NCI-H748 treated with DMSO at 0.1 percent for 48 hours (cell line): ENCODE results near the gene RBMX2.
A peak's percentile ranks its signal among the peaks of the same experiment; 100 is the strongest.
"Not testable (repeated sequence)": the region's sequence is repeated elsewhere in the genome, so short reads cannot be mapped to it uniquely, and the experiment has no call there.

ENCODE experiments used
- DNase-seq: peaks from one replicate; lab custom pipeline; 2025; lab: John Stamatoyannopoulos, UW

RBMX2 gene, protein sequence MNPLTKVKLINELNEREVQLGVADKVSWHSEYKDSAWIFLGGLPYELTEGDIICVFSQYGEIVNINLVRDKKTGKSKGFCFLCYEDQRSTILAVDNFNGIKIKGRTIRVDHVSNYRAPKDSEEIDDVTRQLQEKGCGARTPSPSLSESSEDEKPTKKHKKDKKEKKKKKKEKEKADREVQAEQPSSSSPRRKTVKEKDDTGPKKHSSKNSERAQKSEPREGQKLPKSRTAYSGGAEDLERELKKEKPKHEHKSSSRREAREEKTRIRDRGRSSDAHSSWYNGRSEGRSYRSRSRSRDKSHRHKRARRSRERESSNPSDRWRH

DNA sequence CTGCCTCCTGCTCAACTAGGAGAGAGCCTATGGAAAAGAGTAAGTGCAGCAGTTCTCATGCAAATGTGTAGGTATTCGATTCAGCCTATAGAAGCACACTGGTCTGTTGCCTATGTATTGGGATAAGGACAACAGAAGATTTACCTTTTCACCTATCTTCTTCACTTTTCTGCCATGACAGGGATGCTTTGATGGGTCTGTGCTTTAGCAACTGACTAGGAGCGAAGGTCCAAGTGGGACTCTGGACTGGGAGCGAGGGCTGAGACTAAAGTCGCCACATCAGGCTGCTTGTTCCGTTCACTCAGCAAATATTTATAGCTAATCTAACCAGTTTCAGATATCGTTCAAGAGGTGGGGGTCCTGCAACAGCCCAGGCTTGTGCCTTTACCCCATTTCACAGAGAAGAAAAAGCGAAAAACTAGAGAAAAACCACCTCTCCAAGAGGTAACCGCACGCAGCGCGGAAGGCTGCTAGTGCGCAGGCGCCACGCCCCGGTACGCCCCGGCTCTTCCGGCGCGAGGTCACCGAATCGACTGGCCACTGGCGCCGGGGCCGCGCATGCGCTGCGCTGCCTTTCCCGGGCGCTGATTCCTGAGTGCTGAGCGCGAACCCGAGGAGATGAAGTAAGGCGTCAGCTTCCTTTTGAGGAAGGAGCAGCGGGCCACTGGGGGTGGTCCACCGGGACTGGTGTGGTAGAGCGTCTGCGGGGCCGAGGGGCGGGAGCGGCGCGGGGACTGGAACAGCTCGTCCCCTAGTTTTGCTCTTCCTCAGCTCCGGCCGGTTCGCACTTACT is at the start of gene RBMX2:
TSS of gene RBMX2 (plus strand) at position 573 of the 793 bp plus-strand sequence. CDS start at position 619, 46 bp downstream.
- peak; percentile 51 for DNase-seq

DNA sequence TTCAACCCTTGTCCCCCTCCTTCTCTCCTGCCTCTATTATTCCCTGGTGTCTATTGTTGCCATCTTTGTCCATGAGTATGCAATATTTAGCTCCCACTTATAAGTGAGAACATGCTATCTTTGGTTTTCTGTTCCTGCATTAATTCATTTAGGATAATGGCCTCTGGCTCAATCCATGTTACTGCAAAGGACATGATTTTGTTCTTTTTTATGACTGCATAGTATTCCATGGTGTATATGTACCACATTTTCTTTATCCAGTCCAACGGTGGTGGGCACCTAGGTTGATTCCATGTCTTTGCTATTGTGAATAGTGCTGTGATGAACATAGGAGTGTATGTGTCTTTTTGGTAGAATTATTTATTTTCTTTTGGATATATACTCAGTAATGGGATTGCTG is 49.7 kb upstream of the RBMX2 start:
- DNase-seq, result not testable (repeated sequence)

DNA sequence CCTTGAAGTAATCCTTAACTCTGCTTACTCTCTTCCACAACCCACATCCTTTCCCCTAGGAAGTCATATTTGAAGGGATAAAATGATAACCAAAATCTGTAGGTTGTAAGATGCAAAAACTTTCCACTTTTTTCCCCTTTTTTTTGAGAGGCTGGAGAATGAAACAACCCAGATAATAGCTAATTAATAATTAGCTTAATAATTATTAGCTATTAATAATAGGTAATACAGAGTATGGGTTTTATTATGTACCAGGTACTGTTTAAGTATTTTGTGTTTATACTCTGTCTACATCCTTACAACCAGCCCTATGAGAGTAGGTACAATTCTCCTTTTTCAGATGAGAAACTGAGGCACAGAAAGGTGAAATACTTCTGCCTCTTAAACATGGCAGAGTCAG is 25.7 kb upstream of the RBMX2 start:
- DNase-seq, result no peak

DNA sequence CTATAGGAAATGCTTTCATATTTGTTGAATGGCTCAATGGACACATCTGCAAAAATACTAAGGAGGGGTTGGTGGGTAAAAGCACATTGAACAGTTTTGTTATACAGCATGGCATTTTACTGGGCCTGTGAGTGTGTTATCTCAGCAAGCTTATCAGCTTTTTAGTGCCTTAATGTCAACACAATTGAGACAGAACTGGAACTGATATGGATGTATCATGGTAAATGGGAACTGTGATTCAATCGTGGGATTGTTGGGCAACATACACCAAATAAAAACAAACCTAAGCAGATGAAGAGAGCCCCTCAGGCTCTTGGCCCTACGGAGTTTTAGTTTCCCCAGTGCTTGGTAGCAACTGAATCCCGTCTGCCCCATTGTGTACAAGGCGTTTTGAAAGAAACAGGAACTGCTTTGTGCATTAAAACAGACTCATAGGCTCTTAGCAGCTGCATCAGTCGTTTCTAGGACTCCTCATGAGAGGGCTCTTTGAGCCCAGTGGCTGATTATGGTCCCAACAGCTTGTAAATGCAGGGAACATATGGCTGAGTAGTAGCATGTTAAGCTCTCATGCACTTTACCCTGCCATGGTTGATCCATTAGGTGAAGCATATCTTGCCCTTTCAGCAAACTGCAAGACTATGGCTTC is 23.6 kb upstream of the RBMX2 start:
- DNase-seq, result no peak

DNA sequence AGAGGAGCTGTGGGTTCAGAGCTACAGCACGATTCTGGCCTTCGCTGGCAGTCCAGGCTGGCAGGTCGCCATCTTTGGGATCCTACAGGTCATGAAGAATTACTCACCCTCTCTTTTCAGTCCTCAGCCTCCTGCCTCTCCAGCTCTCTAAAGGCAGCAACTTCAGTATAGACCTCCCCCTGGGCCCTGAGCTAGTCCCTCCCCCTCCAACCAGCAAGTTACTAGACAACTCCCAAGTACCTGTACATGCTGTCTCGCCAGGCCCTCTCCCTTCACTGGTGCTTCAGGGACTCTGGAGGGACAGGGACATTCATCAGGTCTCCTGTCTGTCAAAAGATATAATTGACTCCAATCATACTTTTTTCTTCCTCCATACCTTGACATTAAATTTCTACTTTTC is 16.3 kb upstream of the RBMX2 start, which contains the start of gene GPR119:
TSS of gene GPR119 (minus strand) at position 155 of the 400 bp plus-strand sequence. CDS start 227 bp downstream, outside the sequence.
- no peak for DNase-seq

DNA sequence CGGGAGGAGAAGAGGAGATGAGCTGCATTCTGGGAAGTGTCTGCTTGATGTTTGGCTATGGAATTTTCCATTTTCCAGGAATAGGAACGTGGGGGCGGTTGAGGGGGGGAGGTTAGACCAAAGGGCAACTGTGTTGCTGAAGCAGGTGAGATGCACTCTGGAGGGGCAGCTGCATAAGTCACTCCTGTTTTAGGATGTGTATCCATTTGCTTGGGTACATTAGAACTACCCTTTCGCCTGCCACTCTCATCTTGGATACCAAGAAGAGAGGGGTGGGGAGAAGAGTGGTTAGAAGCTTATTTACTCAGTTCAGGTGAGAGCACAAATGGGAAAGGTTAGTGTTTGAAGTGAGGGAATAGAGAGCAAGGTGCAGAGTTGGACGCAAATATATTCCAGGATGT is 15.4 kb upstream of the RBMX2 start:
- DNase-seq, result no peak

DNA sequence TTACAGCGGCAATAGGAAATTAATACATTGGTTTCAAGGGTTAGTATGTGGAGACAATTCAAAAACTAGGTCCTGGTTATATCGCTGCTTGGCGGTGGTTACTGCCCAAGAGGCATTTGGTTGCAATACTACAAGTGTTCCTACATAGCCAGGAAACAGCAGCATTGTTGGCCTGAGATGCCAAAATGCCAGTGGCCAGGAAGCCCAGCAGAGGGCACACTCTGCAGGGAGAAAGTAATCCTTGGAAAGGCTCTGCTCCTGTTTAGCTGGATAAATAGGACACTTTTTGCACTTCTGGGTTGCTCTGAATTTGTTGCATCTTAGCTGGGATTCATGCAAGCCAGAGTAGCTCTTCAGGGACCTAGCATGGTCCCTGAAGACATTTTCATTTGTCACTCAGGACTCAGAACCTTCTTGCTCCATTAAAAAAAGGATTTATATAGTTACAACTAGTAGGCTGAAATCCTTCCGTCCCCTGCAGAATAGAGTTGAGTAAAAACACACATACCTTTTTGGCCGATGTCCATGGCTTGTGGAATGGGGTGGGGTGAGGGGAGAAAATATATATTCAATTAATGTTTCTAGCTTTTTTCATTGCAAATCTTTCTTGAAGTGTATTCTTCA is 8.2 kb upstream of the RBMX2 start:
- peak; percentile 19 for DNase-seq

DNA sequence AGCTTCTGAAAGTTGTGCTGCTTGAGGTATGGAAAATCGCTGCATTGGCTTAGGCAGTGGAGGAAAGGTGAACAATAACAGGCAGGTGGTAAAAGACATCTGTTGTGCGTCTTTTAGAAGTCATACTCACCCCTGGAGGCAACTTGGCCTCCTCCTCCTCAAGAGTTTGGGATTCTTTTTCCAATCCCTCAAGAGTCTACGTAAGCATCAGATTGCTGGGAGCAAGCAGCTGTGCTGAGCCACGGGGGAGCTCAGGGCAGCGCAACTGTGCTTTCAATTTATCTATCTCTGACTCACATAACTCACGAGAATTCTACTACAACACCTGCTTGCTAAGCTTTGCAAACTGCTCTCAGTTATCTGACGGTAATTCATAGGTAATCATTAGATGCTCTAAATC is 6.4 kb upstream of the RBMX2 start:
- no peak for DNase-seq

DNA sequence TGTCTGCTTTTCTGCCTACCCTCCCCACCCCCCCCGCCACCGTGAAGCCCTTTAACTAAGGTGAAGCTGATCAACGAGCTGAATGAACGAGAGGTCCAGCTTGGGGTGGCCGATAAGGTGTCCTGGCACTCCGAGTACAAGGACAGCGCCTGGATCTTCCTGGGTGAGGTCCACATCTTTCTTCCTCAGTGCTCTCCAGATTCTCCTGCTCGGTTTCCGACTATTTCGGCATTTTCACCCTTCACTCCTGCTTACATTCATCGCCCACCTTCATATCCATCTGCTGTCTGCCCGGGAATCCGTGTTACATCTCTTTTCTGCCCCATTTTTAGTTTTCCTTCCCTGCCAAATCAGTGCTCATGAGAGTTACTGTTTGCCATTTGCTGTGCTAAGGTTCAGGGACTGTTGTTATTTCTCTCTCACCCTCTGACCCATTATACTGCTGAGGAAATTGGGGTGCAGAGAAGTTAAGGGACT is 459 bp downstream of the RBMX2 start:
- no peak for DNase-seq

DNA sequence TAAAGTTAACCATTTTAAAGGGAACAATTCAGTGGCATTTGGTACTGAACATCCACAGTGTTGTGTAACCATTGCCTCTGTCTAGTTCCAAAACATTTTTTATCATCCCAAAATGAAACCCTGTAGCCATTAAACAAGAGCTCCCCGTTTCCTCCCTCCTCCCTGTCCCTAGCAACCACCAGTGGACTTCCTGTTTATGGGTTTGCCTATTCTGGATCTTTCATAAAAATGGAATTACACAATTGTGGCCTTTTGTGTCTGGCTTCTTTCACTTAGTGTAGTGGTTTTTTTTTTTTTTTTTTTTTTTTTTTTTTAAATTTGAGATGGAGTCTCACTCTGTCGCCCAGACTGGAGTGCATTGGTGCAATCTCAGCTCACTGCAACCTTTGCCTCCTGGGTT is 11.6 kb downstream of the RBMX2 start:
- no peak for DNase-seq

DNA sequence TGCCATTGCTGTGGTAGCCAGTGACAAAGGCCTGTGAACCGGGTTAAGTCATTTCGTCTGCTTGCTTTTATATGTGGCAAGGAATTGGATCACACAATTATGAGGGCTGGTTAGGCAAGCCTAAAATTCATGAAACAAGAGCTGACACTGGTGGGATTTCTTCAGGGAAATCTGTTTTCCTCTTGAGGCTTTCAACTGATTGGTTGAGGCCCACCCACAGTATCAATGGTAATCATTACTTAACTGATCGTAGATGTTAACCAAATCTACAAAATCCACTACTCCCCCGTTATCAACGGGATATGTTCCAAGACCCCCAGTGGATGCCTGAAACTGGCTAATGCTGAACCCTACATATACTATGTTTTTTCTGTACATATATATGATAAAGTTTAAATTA is 13.0 kb downstream of the RBMX2 start:
- no peak for DNase-seq

DNA sequence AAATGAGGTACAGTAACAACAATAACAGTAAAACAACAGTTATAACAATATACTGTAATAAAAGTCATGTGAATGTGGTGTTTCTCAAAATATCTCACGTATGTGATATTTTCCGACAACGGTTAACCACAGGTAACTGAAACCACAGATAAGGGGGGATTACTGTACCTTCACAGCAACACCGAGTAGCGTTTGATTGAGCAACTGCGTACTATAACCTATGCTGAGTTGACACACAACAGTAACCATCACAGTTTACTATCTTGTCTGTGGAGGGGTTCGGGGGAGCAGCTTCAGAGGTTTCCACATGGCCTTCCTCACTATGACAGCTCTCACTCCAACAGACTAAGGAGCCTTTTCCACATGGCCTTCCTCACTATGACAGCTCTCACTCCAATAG is 13.4 kb downstream of the RBMX2 start:
- no peak for DNase-seq

DNA sequence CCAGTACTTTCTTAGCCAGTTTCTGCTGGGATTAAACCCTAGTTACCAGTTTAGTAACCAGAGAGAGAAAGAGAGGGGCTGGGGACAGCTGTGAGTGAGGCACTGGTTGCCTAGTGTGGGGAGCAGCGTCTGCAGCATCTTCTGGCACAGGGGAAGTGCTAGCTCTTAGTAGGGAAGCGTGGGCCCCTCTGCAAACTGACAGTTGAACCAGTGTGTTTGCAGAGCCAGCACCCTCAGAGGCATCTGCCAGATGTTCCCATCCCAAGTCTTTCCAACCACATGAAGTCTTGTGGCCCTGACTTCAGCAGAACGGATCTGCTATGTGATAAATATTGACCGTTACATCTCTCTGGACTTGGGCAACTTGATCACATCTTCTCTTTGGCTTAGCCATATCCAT is 15.0 kb downstream of the RBMX2 start:
- no peak for DNase-seq

DNA sequence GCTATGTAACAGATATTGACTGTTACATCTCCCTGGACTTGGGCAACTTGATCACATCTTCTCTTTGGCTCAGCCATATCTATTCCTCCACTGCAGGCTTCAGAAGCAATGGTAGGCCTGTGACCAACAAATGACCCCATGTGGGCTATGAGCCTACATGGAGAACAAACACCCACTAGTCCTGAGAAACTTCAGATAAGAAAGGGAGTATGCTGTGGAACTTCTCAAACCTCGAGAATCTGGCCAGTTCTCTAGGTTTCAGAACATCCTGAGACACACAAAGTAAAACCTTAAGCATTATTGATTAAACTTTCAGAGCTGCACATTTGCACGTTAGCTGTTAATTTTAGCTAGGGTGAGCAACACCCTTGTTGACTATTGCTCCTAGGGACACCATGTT is 16.3 kb downstream of the RBMX2 start:
- no peak for DNase-seq

DNA sequence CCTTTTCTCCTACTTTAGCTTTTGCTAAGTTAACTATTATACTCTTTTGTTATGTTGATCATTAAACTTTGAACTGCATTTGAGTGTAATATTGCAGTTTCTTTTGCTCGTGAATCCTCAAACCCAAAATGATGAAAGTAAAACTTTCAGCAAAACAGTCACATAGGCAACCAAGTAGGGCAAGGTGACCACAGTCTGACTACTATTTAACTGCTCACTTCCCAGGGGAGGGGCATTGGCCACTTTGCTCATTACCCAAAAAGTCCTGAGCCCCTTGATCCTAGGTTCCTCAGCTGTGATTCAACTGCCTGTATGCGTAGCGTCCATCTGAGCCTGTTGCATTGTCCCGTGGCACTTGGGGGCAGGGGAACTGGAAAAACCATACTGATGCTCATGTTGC is 17.0 kb downstream of the RBMX2 start:
- DNase-seq, result no peak

DNA sequence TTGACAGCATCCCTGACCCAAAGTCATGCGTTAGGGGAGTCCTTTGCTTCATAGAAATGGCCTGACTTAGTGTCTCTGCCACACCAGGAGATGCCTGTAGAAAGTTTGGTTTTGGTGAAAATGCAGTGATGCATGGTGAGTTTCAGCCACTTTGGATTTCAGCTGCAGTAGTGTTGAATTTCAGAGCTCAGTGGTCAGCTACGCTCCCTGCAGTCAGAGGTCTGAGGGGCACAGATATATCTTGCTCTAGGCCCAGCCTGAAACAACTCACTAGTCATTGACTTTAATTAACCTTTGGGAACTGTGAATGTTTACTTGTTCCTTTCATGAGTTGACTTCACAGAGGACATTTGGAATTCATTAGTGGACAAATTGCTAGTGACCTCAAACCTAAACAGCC is 17.5 kb downstream of the RBMX2 start:
- no peak for DNase-seq

DNA sequence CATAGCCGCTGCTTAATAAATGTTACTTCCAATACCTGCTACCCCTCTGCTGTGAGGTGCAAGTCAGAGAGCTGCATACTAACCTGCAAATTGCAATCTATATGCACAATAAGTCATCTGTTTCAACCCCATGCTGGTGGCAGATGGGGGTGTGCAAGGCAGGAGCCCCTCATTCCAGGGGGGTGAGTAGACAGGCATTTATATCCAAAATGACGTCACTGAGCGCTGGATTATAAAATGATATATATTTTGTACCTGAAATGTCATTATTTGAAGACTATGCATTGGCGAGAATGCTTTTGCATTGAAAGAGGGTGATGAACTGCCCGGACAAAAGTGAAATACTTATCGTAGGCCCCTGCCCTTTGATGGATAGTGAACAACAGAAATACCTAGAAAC is 24.7 kb downstream of the RBMX2 start:
- no peak for DNase-seq

DNA sequence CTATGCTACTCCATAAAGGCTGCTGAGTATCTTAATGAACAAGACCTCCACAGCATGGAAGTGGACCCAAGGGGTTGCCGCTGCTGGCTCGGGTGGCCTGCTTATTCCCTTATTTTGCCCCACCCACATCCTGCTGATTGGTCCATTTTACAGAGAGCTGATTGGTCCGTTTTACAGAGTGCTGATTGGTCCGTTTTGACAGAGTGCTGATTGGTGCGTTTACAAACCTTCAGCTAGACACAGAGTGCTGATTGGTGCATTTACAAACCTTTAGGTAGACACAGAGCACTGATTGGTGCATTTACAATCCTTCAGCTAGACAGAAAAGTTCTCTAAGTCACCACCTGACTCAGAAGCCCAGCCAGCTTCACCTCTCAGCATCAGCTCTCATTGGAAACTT is 27.4 kb downstream of the RBMX2 start:
- DNase-seq, result not testable (repeated sequence)

DNA sequence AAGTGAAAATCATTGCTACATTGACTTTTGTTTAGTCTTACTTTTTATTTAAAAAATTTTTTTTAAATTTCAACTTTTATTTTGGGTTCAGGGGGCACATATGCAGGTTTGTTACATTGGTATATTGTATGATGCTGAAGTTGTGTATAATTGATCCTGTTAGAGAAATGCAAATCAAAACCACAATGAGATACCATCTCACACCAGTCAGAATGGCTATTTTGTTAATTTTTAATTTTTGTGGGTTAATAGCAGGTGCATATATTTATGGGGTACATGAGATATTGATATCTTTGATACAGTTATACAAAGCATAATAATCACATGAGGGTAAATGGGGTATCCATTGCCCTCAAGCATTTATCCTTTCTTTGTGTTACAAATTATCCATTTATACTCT is 34.1 kb downstream of the RBMX2 start:
- DNase-seq, result no peak

DNA sequence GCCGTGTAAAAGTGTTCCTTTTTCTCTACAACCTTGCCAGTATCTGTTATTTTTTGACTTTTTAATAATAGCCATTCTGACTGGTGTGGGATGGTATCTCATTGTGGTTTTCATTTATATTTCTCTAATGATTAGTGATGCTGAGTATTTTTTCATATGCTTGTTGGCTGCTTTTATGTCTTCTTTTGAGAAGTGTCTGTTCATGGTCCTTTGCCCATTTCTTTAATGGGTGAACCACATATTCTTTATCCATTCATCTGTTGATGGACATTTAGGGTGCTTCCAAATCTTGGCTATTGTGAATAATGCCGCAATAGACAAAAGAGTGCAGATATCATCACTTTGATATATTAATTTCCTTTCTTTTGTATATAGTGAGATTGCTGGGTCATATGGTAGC is 36.2 kb downstream of the RBMX2 start:
- not testable (repeated sequence) for DNase-seq

DNA sequence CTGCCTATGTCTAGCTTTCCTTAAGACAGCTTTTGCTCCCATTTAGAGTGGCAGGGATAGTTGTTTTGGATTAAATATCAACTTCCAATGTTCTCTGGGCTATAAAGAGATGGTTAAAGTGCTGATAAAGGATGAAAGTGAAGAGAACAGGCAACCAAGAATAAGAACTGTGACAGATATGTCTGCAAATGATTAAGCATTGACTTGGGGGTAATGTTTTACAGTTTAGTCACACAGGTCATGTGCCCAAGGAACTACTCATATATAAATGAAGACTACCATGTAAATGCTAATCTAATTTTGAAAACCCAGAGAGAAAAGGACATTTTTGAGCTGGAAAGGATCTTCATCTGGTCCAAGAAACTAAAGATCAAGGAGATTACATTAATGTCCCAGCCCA is 42.1 kb downstream of the RBMX2 start:
- DNase-seq, result no peak

DNA sequence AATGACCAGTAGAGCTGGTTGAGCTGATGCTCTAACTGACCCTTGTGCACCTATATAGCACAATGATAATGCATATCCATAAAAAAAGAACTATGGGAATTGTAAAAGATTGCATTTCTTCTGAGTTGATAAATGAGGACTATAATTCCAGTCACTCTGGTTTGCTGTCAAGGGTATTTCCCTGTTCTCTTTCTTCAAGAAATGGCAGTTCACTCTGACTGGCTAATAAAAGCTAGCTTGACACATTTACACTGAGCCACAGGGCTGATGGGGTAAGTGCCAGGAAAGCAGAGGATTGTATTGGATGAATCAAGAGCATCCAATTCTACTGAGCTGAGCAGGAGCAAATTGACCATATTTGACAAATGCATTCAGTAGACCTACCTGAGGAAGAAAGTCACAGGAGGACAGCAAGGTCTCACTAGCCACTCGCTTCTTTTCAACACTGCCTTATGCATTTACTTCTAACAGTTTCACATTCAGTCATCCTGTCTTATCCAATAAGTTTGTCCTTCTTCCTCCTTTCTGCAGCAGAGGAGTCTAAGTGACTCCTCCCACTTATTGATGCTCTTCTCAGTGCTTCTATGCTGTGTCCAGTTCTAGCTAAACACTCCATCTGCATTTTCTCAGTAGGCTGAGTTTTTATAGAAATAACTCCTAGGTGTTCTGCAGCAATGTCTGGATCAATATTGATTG is 43.0 kb downstream of the RBMX2 start:
- no peak for DNase-seq
